NCI-H187 (cell line): ENCODE data around the gene SEM1.
"Not testable (repeated sequence)": the region's sequence is repeated elsewhere in the genome, so short reads cannot be mapped to it uniquely, and the experiment has no call there.

ENCODE experiments used
- DNase-seq, 2 experiments: peaks; one replicate each; lab custom pipeline; 2025; lab: John Stamatoyannopoulos, UW

SEM1 gene

GRCh38 chr7:96701258-96701657 lies 8.4 kb downstream of the SEM1 start:
- no peak for DNase-seq

GRCh38 chr7:96700516-96700915 lies 9.1 kb downstream of the SEM1 start:
- DNase-seq: no peak

GRCh38 chr7:96699219-96699871 lies 10.3 kb downstream of the SEM1 start:
- DNase-seq: no peak

GRCh38 chr7:96698449-96698848 lies 11.2 kb downstream of the SEM1 start:
- DNase-seq: not testable (repeated sequence)

GRCh38 chr7:96697822-96698221 lies 11.8 kb downstream of the SEM1 start:
- no peak for DNase-seq

- no peak for DNase-seq
These were observed 14.1 kb downstream of the SEM1 start for GRCh38 chr7:96695581-96695980.

GRCh38 chr7:96694082-96694481 lies 15.6 kb downstream of the SEM1 start:
- no peak for DNase-seq

GRCh38 chr7:96691702-96692101 lies 17.9 kb downstream of the SEM1 start:
- DNase-seq: no peak

GRCh38 chr7:96689414-96689813 lies 20.2 kb downstream of the SEM1 start:
- DNase-seq: no peak

GRCh38 chr7:96686305-96686704 lies 23.3 kb downstream of the SEM1 start:
- DNase-seq: no peak

GRCh38 chr7:96685755-96686154 lies 23.9 kb downstream of the SEM1 start:
- no peak for DNase-seq

GRCh38 chr7:96685353-96685752 lies 24.3 kb downstream of the SEM1 start:
- no peak for DNase-seq

GRCh38 chr7:96679886-96680285 lies 29.8 kb downstream of the SEM1 start:
- no peak for DNase-seq

- DNase-seq: no peak
These were observed 32.7 kb downstream of the SEM1 start for GRCh38 chr7:96676919-96677318.

GRCh38 chr7:96675548-96675947 lies 34.1 kb downstream of the SEM1 start:
- DNase-seq: no peak

GRCh38 chr7:96674565-96674964 lies 35.1 kb downstream of the SEM1 start:
- no peak for DNase-seq

- DNase-seq: no peak
These were observed 37.8 kb downstream of the SEM1 start for GRCh38 chr7:96671854-96672253.

- no peak for DNase-seq
These were observed 39.0 kb downstream of the SEM1 start for GRCh38 chr7:96670338-96671289.

GRCh38 chr7:96669812-96670211 lies 39.8 kb downstream of the SEM1 start:
- DNase-seq: no peak

GRCh38 chr7:96667026-96667425 lies 42.6 kb downstream of the SEM1 start:
- no peak for DNase-seq

GRCh38 chr7:96665689-96666088 lies 44.0 kb downstream of the SEM1 start:
- DNase-seq: no peak

- DNase-seq: no peak
These were observed 44.9 kb downstream of the SEM1 start for GRCh38 chr7:96664793-96665192.

- no peak for DNase-seq
These were observed 45.7 kb downstream of the SEM1 start for GRCh38 chr7:96663871-96664445.
